HG02981 (cell line): ENCODE results near the gene FAM83C.

Experiments
- ATAC-seq: cut with Tn5 transposase; IDR thresholded peaks from one replicate; pipeline ENCODE4 v1.9.1; 2021; ENCODE audit warnings: mild to moderate bottlenecking, moderate library complexity; ENCODE audit not compliant: unreplicated experiment

The FAM83C gene

DNA sequence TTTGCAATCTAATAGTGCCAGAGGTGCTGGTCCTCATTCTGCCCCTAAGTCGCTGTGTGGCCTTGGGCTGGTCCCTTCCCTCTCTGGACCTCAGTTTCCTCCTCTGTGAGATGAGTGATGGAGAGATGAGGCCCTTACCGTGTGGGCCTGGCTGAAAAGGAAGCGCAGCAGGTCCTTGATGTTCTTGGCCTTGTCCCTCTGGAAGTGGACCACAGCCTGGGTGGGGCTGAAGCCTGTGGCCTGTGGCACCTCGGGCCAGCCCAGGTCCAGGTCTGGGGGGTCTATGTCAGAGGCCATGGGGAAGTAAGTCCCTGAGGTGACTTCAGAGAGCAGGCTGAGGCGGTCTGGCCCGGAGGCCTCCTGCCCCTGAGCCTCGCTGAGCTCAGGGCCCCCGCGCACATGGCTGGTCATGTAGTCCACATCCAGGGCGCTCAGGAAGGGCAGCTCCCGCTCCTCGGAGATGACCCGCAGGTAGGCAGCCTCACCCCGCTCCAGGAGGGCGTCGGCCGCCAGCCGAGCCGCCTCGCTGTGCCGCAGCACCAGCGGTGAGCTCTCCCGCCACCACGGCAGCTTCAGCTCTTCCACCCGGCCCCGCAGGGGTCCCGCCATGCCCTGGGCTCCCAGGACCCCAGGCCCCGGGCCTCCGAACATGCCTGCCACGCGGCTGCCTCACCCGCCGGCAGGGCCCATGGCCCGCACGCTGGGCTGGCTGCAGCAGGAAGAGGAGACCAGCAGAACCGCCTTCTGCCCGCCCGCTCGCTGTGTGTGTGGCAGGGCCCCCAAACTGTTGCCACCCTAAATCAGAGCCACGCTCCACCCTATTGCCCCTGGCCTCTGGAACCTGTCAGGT is at the start of gene FAM83C:
Gene FAM83C, minus strand, starts transcription at position 772 of the 850 bp plus-strand sequence. Its CDS starts 121 bp downstream, at position 651.
- no peak for ATAC-seq

DNA sequence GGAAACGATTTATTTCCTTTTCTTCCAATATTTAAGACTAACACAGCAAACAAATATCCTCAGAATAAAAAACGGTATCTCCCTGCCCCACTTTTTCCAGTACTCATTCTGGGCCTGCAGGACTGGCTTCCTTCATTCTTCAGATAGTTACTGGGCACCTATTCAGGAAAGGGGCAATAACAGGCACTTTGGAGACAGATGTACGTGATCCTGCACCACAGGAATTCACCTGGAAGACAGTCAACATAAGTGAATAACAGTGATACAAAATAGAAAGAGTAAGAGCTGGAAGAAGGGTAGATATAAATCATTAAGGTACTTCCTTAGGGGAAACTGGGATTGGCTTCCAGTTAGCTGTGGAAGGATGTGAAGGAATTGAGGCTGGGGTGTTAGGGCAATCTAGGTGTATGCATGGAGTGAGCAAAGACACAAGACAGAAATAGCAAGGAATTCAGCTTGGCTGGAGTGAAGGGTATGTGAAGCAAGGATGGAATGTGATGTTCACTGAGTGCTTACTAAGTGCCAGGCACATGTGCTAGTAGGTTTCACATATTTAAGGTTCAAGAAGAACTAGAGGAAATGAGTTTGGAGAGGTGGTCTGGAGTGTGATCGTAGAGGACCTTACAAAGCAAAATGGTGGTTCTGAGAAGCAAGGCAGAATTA is 49.3 kb upstream of the FAM83C start:
- no peak for ATAC-seq

DNA sequence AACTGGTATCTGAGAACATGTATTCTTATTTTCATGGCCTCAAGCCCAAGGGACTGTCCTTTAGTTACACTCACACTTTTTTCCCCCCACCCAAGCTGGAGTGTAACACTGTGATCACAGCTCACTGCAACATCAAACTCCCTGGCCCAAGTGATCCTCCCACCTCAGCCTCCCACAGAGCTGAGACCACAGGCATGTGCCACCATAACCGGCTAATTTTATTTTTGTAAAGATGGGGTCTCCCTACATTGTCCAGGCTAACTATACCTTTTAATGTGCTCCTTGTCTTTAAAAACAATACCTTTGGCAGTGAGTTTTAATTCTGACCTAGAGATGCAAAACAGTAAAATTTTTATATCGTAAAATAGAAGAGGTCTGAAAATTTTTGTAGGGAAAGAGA is 48.2 kb upstream of the FAM83C start:
- no peak for ATAC-seq

DNA sequence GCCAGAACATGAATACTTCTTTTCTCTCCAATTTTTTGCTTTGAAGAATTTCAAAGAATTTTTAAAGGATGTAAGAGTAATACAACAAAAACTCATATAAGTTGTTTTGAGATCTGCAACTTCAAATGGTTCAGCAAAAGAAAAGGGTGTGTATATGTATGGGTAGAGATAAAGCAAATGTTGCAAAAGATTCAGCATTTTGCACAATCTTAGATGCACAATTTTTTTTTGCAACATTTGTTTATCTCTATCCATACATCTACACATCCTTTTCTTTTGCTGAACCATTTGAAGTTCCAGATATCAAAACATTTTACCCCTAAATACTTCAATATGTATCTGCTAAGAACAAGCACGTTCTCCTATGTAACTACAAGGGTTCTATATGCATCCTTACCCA is 47.4 kb upstream of the FAM83C start:
- ATAC-seq = no peak

DNA sequence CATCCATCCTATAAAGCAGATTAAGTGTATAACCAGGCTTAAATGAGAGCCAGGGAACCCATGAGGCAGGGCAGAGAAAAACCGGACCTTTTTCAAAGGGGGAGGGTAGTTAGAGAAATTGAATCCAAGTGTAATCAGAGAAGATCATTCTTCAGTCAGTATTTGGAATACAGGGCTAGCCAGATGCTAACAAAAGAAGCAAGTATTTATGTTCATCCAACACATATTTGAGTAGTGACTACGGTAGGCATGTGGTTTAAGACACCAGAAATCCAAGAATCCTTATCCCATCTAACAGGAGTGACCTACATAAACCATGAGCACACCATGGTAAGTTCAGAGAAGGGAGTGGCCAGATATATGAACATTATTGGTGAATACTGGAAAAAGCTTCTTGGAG is 46.8 kb upstream of the FAM83C start:
- ATAC-seq = no peak

DNA sequence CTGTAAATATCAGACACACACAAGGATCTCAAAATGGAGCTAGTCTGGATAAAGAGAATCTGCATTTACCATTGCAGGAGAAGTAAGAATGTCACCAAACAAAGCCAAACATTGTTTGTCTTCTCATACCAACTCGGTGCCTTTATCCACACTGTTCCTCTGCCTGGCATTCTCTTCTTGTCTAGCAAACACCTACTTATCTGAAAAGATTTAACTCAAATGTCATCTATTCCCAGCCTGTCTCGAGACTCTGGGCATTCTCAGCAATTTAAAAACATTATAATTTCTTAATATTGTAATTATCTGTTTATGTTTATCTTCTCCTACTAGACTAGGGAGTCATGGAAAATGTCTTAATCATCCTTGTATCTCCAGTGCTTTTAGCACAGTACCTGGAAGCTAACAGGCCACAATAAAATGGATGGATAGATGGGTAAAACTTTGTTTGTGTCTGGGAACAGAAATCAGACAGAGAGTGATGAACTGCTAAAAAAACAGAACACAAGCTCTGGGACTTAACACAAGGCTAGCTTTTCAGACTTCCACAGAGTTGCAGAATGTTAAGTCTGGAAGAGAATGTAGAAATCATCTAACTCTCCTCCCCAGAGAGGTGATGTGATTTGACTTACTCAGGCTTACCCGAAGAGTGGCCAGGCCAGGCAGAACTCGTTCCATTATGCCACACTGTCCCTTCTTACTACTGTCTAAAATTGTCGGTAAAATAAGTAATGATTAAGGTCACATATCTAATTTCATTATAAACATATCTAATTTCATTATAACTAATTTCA is 42.3 kb upstream of the FAM83C start:
- no peak for ATAC-seq

DNA sequence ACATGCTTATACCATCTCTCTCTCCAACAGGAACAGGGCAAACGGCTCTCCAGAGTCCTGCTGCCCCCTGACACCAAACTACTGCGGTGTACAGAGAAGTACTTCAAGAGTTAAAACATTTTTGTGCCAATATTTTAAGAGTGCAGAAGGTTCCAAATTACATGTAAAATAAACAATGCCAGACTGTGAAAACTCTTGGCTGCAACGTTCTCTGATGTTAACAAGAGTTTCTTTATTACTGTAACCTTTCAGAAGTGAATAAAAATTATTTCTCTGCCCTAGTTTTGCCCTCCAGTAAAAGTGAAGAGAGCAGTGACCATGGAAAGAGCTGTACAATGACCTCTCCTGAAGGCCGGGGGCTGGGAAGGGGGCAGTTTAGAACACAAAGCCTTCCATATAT is 41.4 kb upstream of the FAM83C start:
- ATAC-seq = no peak

DNA sequence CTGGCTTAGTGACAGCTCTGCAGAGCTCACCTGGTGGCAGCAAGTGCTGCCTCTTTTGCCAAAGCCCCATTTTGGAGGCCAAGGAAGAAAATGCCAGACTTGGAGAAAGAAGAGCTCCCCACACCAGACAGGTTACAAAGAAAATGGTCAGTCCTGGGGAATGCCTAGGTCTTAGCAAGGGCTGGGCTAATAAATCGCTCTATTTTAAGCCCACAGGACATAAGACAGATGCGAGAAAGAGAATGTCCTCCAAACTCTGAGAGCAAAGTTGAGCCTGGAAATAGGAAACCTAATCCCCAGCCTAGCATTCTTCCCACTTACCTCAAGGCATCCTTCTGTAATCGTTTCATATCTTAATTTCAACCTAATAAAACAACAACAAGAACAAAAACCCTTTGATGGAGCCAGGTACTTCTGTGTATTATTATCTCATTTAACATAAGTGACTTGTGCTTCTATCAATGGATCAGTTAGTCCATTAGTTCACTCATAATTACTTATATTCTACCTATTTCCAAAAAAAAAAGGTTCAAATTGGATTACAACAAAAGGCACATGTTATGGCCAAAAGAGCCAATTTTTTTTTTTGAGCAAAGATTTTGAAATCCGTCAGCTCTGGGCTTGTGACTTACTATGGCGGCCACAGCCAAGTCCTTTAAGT is 40.4 kb upstream of the FAM83C start:
- ATAC-seq = no peak

DNA sequence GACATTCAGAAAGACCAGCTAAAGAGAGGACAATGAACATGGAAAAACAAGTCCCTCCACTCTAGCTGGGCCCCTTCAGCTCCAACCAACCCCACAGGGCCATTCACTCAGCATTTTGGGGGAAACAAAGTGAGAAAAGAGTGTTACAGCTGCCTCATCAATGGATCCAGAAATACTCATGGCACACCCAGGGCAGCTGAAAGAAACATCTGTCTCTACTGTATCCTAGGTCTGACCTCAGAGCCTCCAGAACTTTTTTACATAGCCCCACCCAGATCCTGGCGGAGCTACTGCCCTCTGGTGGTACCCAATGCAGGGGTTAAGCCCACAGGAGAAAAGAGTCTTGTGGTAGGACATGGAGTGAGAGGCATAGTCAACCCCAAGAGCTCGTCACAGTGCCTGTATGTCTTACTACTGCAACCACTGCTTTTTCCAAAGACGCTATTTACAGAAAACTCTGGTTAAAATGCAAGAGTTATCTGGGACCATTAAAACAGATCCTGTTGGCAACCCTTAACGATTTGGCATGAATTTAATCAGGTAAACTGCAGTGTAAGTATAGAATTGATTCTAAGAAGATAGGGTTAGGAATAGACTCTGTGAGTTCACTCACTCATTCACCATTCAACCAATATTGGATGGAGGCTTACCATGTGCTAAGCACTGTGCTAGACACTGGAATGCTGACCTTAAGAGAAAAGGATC is 37.4 kb upstream of the FAM83C start:
- ATAC-seq = no peak

DNA sequence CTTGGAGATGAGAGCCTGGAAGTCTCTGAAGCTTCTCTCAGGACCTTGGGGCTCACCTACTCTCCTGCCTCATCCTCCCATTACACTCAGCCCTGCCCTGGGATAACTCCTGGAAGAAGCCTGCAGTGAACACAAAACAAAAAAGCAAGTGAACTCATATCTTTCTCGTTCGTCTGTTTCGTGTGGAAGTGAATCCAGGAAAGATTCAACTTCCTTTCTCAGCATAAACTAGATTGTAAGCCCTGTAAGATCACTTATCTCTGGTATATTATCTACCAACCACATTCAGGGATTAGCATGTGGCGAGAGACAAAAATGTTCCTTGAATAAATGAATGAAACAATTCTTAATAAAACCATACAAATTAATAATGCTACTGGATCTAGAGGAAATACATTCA is 36.5 kb upstream of the FAM83C start:
- ATAC-seq = no peak

DNA sequence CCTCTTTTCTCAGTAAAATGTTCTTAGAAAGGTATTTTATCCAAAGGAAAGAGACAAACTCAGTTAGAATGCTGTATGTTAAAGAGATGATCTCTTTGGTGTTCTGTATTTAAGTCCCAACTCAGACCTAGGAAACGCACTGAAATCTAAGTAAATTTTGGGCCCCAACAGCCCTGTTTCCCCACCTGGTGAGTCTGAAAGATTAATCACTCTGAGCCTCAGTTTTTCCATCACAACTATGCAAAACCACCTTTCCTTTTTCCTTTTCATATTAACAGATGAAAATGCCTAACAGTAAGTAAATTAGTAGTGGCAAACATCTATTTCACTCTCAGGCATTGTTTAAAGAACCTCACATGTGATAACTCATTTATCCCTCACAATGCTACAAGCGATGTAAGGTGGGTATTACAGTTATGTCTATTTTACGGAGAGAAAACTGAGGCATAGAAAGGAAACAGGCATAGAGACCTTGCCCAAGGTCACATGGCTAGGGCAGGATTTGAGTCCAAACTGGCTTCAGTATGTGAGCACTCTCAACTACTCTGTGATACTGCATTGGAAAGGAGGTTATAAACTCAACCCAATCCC is 36.0 kb upstream of the FAM83C start:
- no peak for ATAC-seq

DNA sequence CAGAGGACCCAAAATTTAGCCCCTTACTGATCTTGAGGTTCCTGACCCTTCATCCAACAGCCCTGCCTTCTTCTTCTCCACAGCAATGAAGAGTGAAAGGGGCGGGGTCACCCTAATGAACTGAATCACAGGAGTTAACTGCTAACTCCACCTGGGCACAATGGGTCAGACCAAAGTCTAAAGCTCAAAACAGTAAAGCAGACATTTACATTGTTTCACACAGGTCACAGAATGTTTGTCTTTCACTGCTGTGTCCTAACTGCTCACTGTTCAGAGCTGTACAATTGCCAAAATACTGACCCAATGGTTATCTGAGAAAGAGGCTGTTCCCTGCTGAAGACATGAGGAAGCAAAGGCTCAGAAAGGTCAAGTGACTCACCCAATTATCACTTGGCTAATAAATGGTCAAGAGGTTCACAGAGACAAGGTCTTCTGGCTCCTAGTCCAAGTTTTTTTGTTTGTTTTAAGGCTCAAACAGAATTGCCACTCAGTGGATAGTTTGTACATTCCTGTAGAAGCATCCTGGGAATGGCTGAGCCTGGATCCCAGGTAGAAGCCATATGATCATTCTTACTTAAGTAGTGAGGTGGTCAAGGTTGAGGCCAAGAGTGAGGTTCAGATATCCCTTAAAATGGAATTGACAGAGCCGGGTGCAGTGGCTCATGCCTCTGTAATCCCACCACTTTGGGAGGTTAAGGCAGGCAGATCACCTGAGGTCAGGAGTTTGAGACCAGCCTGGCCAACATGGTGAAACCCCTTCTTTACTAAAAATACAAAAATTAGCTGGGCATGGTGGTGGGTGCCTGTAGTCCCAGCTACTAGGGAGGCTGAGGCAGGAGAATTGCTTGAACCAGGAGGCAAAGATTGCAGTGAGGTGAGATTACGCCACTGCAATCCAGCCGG is 35.1 kb upstream of the FAM83C start:
- no peak for ATAC-seq

DNA sequence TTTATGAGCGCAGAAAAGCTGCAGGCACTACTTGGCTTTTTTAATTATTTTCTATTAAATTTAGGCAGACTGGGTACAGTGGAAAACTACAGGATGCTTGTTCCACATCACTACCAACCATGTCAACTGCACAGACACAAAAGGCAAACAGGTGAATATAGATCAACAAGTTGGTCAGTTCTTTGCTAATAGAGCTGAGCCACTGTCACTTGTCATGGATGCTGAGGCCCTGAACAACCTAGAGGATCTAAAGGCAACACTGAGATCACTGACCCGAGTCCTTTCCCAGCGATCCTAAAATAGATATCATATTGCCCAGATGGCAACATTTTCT is 34.5 kb upstream of the FAM83C start:
- ATAC-seq = no peak

DNA sequence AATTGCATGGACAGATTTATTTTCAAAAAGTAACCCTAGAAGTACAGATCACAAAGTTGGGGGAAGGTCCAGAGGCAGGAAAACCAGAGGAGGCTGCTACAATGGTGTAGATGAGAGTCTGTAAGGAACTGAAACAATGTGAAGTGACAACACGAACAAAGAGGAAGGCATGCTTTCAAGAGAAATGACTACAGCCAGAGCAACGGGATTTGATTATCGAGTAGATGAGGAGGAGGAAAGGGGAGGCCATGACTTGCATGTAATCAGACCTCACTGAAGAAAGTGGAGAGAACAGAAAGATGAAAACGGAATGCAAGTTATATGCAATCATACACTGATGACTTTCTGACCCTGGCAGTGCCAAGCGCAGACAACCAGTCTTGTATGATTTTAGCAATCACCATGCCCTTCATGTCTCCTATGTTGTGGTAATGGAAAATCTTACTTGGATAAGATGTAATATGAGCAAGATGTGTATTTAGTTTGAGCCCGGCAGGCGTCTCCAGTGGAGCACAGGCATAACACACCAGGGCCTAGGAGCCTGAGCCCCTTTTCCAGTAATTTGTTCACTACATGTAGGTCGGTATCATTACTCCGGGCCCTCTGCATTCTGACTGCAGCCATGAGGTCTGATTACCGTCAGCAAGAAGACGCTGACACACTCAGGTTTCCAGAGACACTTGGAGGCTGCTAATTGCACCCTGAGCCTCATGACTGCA is 34.0 kb upstream of the FAM83C start:
- ATAC-seq = no peak

DNA sequence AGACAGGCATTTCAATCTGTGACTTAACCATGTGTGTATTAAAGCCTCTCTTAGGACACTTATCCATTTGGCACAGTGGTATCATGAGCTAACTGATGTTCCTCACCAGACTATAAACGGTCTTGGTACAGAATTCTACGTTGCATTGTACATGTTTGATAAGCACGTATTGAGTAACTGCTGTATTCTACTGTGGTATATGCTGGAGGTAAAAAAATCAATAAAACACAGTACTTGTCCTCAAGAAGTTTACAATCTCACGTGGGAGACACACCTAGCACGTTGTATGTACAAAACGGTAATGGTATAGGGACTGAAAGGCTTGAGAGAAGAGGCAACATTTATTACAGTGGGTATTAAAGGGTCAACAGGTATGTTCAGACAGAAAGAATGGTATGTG is 33.2 kb upstream of the FAM83C start:
- no peak for ATAC-seq

DNA sequence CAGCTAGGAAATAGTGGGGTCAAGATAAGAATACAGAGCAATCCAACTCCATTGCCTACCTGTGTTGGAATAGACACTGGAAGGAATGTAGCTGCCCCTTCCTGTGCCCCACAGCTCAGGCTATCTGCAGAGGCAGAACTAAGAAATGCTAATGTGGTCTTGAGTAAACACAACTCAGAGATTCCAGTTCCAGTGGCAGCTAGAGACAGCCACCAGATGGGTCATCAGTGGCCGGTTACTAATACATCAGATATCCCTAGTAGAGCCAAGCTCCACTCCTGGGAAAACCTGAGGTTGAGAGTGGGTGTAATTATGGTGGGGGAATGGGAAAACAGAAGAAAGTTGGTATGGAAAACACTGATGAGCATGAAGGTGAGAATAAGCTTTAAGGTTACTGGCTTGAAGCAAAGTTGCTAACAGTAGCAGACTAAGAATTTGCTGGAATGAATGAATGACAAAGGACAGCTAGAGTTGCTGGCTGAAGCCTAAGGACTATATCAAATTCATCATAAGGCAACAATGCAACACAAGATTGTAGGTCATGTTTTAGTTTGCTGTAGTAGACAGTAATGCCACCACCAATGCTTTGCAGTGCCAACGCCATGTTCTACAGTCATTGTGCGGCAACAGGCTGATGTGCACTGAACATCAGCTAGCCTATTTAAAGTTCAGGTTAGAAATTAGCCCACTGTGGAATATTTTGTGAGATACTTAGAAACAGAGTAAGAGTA is 28.3 kb upstream of the FAM83C start:
- no peak for ATAC-seq

DNA sequence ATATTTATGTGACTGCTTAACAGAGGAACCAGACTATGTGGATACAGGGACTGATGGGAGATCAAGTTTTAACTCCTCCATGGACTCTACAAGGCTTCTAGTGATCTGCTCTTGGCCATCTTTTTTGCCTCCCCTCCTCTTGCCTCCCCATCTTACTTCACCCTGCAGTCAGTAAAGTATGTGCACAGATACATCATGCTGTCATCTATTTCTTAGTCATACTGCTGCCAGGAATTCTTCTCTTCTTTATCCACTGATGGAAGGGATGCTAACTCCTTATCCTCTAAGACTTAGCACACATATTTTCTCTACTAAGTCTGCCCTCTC is 27.6 kb upstream of the FAM83C start:
- ATAC-seq = no peak

DNA sequence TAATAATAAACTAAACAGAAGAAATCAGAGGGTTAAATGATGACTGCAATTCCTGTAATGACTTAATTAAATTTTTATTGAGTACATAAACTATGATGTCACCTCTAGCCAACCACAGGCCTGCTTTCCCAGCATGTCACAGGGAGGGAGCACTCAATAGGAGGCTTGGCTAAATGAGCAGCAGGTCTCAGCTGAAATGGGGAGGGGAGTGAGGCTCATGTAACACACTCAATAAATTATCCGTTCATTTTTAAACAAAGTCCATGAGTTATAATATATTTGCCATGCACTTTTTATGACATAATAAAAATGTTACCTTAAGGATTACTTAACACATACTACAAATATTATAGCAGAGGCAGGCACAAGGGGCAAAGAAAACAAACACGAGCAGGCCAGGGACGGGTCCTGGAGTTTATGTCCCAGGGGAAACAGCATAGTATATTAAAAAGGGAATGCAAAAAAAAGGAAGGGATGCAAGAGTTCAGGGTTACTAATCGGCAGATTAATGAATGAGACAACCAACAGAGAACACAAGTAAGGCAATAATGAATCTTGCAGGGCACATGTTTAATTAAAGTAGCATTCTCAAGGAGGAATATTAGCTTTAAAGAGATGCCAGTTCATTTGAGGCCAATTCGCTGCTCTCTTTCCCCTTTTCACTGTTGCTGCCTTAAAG is 27.1 kb upstream of the FAM83C start:
- ATAC-seq = no peak
